Smooth muscle cell (in vitro differentiated cells): ENCODE measurements around the gene NGEF. TPM values are rescaled to one million over a fixed set of nuclear protein-coding genes. Genes with fewer than 3 reads are reported as not detected.

Experiments used
- DNase-seq: peaks from one replicate; lab custom pipeline; 2025; ENCODE audit not compliant: unreplicated experiment; lab: John Stamatoyannopoulos, UW
- H2AFZ ChIP-seq: fragments of 200-600 bp; sonication (generic); 2 replicates; pipeline ENCODE4 v1.6.0; 2016; ENCODE audit warnings: antibody characterized with exemption, low read depth, mild to moderate bottlenecking
- H3F3A ChIP-seq: fragments of 200-600 bp; sonication (generic); 2 replicates; pipeline ENCODE4 v1.6.0; 2017; ENCODE audit warnings: antibody characterized with exemption, low read depth
- H3K27ac ChIP-seq: fragments of 200-600 bp; sonication (generic); 2 replicates; pipeline ENCODE4 v1.5.1; 2016; ENCODE audit warnings: low read depth, mild to moderate bottlenecking
- H3K27me3 ChIP-seq: fragments of 200-600 bp; sonication (generic); 2 replicates; pipeline ENCODE4 v1.6.1; 2016; ENCODE audit warnings: low read depth, mild to moderate bottlenecking
- H3K36me3 ChIP-seq: fragments of 200-600 bp; sonication (generic); 2 replicates; pipeline ENCODE4 v1.5.1; 2016; ENCODE audit warnings: low read depth
- H3K4me1 ChIP-seq: fragments of 200-600 bp; sonication (generic); 2 replicates; pipeline ENCODE4 v1.5.1; 2016; ENCODE audit warnings: low read depth
- H3K4me2 ChIP-seq: fragments of 200-600 bp; sonication (generic); 2 replicates; pipeline ENCODE4 v1.6.0; 2016; ENCODE audit warnings: mild to moderate bottlenecking
- H3K4me3 ChIP-seq: fragments of 200-600 bp; sonication (generic); 2 replicates; pipeline ENCODE4 v1.5.1; 2016; ENCODE audit warnings: mild to moderate bottlenecking
- H3K79me2 ChIP-seq: fragments of 200-600 bp; sonication (generic); 2 replicates; pipeline ENCODE4 v1.6.0; 2016; ENCODE audit warnings: low read depth, mild to moderate bottlenecking
- H3K9ac ChIP-seq: fragments of 200-600 bp; sonication (generic); 2 replicates; pipeline ENCODE4 v1.6.0; 2016; ENCODE audit warnings: low read depth
- H3K9me3 ChIP-seq: fragments of 200-600 bp; sonication (generic); replicated peaks from 2 replicates; pipeline ENCODE4 v1.5.1; 2016; ENCODE audit warnings: low read depth
- H4K20me1 ChIP-seq: fragments of 200-600 bp; sonication (generic); 2 replicates; pipeline ENCODE4 v1.6.0; 2016; ENCODE audit warnings: low read depth
- CTCF ChIP-seq: fragments of 200-600 bp; sonication (generic); IDR thresholded peaks from 2 replicates; pipeline ENCODE4 v1.5.1; 2017; ENCODE audit warnings: borderline replicate concordance, mild to moderate bottlenecking, antibody characterized with exemption; ENCODE audit not compliant: insufficient read depth, poor library complexity, severe bottlenecking
- WGBS: methylation state at CpG from one replicate; pipeline ENCODE4 v1.1.7; 2016; ENCODE audit warnings: low lambda C conversion rate; 5-methylcytosine and 5-hydroxymethylcytosine counted together
- polyA plus RNA-seq: library from polyadenylated mRNA; unstranded; fragments of >200 nt; fragmentation: Nextera tagmentation; extraction: Ambion mirVana; gene quantifications from 2 replicates; pipeline ENCODE4 v1.2.1, GENCODE V29; 2016
- total RNA-seq: library from RNA; depleted of rRNA; stranded (reverse); fragments of >200 nt; gene quantifications from 2 replicates; pipeline ENCODE4 v1.2.3, GENCODE V29; 2014

NGEF gene
- total and polyA plus RNA-seq, 2 experiments from 2014 or later, result 0.09 TPM; not detected in 1

- no peak for DNase-seq
Observed at GRCh38 chr2:232998666-232998985, 14.4 kb downstream of the NGEF start.

GRCh38 chr2:232997749-232998665 is 15.0 kb downstream of the NGEF start:
- Histone ChIP-seq H3K9ac (no peak overlapping the region), H3K4me3 (no peak overlapping the region), H3K36me3 (no peaks in the 10 kb centered on the region), H2AFZ (no peak overlapping the region), H3K4me1 (no peaks in the 10 kb centered on the region), H3K9me3 (no peaks in the 10 kb centered on the region), H4K20me1 (no peaks in the 10 kb centered on the region), H3K79me2 (no peaks in the 10 kb centered on the region), H3K4me2 (no peak overlapping the region), H3K27me3 (no peaks in the 10 kb centered on the region), H3K27ac (no peak overlapping the region), H3F3A (no peaks in the 10 kb centered on the region)
- DNase-seq, result no peak
- no peak for TF ChIP-seq CTCF
- 95% methylated on average over 17 of the region's 18 CpGs for WGBS

More at GRCh38 chr2:232998666-232998985, 14.4 kb downstream of the NGEF start:
- Histone ChIP-seq H3K4me1 (no peaks in the 10 kb centered on the region), H4K20me1 (no peaks in the 10 kb centered on the region), H3F3A (no peaks in the 10 kb centered on the region), H2AFZ (no peak overlapping the region), H3K27me3 (no peaks in the 10 kb centered on the region), H3K9ac (no peak overlapping the region), H3K36me3 (no peaks in the 10 kb centered on the region), H3K9me3 (no peaks in the 10 kb centered on the region), H3K4me3 (no peak overlapping the region), H3K79me2 (no peaks in the 10 kb centered on the region), H3K4me2 (no peak overlapping the region), H3K27ac (no peak overlapping the region)
- TF ChIP-seq CTCF, result no peak
- over 99% methylated on average over 5 of the region's 5 CpGs for WGBS

- no peak overlapping the region for H2AFZ ChIP-seq
- H3K27me3 ChIP-seq, result no peaks in the 10 kb centered on the region
- H3K9ac ChIP-seq, result no peak overlapping the region
- DNase-seq, result no peak
- no peaks in the 10 kb centered on the region for H4K20me1 ChIP-seq
- WGBS, result 87% methylated on average over 5 of the region's 5 CpGs
- no peak for TF ChIP-seq CTCF
- no peak overlapping the region for H3K27ac ChIP-seq
- H3K36me3 ChIP-seq, result no peaks in the 10 kb centered on the region
- H3K4me2 ChIP-seq, result no peak overlapping the region
- no peaks in the 10 kb centered on the region for H3K79me2 ChIP-seq
- H3K9me3 ChIP-seq, result no peaks in the 10 kb centered on the region
- no peaks in the 10 kb centered on the region for H3K4me1 ChIP-seq
- no peak overlapping the region for H3K4me3 ChIP-seq
- H3F3A ChIP-seq, result no peaks in the 10 kb centered on the region
Observed at GRCh38 chr2:232994446-232994845, 18.6 kb downstream of the NGEF start.
